ENCODE results near the gene HAVCR1.

- TF ChIP-seq POLR2AphosphoS5 (IDR thresholded peaks at IDR 0.05): no peak
- no peak for TF ChIP-seq CTCF (IDR thresholded peaks at IDR 0.05)
- no peak for TF ChIP-seq POLR2A (IDR thresholded peaks at IDR 0.05)
- no peak for TF ChIP-seq EP300 (IDR thresholded peaks at IDR 0.05)
These were observed 29.5 kb downstream of the HAVCR1 start for GRCh38 chr5:157029457-157029856.
